ENCODE data around the gene KCNT2.
"Not testable (repeated sequence)": the region's sequence is repeated elsewhere in the genome, so short reads cannot be mapped to it uniquely, and the experiment has no call there.

Gene KCNT2

DNA sequence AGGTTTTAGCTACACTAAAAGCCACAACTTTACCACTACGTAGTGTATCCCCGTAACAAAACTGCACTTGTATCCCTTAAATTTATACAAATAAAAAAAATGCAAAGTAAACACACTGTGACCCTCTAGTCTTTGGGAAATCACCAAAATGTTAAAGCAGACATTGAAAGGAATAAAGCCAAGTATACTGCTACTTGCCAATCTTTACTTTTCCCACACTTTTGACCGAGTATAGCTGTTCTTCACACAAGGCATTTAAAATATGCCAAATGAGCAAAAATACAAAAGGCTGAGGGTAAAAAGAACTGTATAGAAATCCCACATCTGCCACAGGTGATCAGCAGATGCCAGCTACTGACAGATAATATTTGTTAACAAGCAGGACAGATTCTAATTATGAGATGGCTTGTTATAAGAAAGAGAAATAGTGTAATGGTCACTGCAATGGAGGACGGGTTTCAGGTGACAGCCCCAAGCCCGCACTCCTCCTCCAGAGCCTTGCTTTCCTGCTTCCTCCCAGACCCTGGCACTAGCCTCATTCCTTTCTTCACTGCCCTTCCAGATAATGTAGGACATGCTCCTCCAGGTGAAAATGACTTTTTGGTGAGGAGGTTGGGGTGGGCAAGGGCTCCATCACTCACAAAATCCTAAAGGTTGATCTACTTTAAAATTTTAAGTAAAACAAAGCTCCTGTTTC, 18.1 kb downstream of the KCNT2 start:
- DNase-seq, result no peak

DNA sequence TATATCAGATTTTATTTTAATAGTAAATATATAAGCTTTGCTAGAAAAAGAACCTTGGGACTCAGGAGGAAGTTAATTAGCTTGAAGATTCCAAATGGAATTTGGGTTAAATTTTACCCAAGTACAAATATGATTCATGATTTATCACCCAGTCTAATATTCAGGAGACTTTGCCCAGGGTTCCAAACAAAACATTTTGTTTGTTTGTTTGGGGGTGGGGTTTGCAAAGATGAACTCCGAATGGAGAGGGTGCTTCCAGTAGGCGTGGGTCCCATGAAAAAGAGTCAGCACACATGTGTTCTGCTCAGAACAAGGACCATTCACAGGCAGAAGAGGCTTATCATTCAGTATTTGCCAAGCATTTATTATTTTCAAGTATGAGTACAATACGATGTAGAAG, 23.5 kb downstream of the KCNT2 start:
- no peak for DNase-seq

DNA sequence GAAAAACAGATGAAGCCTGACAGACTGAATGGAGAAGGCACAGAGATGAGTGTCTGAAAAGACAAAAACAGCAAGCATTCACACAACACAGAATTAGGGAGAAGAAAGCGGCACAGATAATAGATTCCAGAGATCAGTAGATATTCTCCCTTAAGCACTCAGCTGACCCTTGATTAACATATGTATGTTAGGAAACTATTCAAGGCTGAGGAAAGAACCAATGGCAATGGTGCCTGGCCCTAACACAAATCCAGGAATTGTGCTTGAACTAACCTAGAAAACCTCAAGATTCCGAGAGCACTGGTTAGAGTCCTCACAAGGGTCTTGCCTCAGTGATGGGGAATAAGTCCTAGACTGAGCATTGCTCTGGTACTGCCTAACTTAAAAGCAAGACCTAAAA, 30.9 kb downstream of the KCNT2 start:
- DNase-seq, result no peak

DNA sequence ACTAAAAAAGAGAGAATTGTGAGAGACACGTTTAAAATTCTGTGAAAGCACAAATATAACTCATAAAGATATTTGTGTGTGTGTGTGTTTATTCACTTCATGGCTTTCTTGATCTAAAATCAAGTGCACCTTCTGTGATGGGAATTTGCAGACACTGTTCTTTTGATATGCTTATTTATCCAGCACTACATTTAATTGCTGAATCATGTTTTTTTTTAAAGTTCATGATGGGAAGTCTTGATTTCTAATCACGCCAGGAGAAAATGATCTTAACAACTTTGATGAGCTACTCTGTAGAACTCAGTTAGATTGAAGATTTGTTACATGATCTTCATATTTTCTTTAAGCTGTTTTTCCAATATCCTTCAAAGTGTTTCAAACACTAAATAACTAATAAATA, 35.0 kb downstream of the KCNT2 start:
- no peak for DNase-seq

DNA sequence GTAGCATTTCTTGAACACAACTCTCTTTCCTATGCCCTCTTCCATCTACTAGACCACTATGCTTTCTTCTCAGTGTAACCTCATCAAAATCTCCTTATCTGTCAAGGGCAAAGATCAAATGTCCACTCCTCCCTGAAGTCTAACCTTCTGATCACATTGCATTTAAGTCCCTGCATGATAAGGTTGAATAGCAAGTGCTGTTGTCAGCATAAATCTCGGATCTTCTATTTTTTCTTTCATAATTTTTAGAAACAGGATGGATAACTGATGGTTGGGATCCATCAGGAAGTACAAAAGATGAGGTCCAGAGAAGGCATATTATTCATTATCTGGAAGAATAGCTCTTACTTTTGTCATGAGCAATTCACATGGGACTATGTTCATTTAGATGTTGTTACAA, 41.0 kb downstream of the KCNT2 start:
- DNase-seq, result no peak

DNA sequence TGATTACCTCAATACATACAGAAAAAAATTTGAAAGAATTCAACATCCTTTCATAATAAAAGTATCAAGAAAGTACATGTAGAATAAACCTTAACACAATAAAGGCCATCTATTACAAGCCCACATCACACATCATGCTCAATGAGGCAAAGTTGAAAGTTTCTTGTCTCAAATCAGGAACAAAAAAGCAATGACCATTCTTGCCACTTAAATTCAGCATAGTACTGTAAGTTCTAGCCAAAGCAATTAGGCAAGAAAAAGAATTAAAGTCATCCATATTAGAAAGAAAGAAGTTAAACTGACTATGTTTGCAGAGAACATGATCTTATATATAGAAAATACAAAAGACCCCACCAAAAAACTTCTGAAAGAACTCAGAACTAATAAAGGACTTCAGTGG, 44.5 kb downstream of the KCNT2 start:
- no peak for DNase-seq

DNA sequence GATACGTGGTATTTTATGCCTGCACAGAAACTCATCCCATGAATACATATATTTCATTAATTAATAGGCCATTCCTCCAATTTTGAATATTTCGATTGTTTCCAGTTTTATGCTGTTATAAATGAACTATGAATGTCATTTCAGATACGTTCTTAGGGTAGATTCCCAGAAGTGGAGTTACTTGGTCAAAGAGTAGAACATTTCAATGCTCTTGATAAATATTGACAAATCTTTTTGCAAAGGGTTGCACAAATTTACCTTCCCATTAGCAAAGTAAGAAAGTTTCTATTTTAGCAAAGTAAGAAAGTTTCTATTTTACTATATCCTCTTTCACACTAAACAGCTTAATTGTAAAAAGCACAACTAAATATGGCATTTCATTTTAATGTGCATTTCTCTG, 48.9 kb downstream of the KCNT2 start:
- DNase-seq, result no peak

DNA sequence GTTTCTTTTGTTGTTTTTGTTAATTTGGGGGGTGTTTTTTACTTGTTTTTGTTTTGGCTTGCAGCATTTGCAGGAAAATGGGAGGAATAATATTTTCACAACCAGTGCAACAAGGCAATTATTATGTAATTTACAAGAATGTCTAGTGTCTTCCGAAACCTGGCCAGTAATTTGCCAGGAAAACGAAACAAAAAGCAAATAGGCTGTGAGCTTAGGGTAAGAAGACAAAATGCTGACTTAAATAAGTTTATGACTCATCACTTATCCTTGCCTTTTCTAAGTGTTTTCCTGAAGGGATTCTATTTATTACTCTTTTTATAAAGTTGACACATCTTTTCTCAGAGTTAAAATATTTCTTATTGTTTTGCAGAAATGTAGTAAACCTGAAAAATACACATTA, 49.8 kb downstream of the KCNT2 start:
- no peak for DNase-seq

DNA sequence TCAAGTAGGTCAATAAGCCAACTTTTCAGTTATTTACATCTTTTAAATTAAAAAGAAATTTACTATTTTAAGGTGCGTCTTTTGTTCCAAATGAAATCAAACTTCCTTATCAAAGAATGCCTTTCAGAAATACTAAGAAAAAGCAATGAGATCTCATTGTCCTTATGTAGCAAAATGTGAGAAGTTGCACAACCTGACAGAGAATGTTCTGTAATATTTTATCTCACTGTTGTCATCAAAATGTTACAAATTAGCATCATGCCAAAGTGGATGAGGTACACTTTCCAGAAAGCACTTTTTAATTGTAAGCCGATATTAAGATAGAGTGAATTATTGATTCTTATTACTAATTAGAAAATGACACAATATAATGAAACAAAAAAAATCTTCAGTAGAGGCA, 50.4 kb downstream of the KCNT2 start:
- DNase-seq, result no peak

DNA sequence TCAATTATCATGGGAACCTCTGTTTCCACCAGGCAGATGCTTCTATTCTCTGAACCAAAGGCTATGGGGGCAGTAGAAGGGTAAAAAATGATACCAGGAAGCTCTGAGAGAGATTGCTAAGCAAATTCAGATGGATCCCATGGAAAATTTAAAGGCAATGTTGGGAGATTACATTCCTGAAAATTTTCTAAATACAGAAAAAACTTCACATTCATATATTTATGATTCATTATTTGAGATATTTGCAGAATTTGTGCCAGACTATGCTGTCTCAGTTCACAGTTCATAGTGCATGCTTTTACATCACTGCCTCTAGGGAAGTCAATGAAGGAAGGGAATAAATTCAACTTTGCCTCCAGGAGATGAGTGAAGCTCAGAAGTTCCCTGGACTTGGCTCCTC, 57.5 kb downstream of the KCNT2 start:
- DNase-seq, result no peak

DNA sequence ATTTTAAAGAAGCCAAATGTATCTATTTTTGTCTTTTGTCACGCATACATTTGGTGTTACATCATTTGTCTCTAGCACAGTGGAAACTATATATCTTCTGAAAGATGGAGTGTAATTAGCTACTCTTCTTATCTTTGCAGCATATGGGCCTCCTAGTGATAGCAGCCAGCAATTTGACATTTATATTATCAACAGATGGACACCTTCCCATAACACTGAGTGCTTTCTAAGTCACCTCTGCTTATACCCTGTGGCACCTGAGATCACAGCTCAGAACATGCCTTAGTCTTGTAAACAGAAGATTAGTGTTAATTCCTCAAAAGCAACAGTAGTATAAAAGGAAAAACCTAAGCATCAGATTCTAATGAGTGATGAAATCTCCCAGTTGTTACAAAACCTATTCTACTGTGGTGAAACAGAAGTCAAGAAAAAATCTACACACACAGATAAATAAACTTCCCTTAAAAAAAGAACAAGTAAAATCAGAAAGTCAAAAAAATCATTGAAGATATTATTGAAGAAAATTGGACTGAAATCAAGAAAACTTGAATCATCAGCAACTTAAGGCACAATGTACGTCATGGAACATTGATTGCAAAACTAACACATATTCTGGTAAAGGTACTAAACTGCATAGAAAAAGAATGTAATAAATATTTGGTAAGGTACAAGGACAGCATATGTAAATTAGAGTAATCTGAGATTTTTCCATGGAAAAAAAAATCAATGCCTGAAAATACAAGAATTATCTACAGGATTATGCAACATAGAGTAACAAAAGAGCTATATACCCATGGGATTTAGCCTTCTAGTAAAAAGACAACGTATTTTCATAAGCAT, 61.7 kb downstream of the KCNT2 start:
- DNase-seq, result no peak

DNA sequence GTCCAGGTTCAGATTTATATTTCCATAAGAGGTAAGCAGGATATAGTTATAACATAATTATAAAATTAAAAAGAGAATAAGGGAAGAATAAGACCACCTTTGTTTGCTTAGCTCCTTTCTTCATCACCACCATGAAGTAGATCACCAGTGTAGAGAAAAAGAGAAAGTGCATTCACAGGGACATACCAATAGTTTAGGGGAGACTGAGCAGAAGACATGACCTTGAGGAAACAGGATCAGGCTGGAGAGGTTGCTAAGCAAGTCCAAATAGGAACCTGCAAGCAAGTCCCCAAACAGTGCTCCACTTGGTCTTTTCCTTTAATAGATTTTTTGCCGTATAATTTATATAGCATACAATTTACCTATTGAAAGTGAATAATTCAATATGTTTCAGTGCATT, 63.0 kb downstream of the KCNT2 start:
- no peak for DNase-seq

DNA sequence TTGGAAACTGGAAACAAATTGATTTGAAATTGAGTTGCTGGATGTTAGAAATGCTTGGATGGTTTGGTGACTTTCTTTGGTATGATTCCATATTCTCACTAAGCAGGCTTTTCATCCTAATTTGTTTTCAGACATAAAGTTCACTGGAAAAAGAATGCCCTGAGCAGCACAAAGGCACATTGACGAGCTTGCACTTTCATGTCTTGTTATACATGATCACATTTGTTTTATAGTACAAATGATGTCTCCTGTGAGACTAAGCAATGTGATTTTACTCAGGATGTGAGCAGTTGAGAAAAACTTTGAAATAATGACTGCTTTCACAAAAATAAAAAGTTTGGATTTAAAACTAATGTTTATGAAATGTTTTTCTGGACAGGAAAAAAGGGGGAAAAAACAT, 63.6 kb downstream of the KCNT2 start:
- no peak for DNase-seq

DNA sequence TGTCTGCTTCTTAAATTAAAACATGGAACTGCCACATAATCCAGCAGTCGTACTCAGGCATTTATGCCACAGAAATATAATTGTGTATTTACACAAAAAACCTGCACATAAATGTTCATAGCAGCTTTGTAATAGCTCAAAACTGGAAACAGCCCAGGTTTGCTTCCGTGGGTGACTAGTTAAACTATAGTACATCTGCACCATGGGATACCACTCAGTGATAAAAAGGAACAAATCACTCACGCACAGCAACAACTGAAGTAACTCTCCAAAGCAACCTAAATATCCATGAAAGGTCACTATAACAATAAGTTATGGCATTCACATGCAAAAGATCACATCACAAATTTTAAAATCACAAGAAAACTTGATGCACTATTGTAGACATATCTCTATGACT, 64.4 kb downstream of the KCNT2 start:
- no peak for DNase-seq

DNA sequence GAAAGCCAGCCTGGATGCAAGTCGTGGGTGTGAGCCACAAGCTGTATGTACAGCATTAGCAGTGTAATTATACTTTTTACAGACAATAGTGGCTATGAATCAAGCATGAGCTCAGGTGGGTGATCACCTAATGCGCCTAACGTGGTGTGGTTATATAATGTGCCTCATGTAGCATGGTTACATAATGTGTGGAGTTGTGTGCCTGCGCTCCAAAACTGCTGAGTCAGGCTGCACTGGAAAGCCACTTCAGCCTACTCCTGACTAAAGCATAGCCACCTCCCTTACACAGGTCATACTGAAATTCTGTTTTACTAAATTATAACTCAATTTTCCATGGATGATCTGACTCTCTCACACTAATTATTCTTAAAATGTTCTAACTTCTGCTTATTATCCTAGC, 69.8 kb downstream of the KCNT2 start:
- no peak for DNase-seq

DNA sequence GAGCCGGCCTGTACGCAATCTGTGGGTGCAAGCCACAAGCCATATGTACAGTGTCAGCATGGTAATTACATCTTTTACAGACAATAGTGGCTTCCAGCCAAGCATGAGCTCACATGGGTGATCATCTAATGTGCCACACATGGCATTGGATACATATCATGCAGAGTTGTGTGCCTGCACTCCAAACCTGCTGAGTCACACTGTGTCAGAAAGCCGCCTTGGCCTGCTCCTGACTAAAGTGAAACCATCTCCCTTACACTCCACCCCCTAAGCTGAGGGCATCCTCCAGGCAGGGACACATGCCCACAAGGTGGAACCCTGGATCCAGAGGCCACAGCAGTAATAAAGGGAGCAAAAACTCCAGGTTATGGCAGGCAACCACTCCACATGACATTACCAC, 72.5 kb downstream of the KCNT2 start:
- DNase-seq, result peak; percentile 1

DNA sequence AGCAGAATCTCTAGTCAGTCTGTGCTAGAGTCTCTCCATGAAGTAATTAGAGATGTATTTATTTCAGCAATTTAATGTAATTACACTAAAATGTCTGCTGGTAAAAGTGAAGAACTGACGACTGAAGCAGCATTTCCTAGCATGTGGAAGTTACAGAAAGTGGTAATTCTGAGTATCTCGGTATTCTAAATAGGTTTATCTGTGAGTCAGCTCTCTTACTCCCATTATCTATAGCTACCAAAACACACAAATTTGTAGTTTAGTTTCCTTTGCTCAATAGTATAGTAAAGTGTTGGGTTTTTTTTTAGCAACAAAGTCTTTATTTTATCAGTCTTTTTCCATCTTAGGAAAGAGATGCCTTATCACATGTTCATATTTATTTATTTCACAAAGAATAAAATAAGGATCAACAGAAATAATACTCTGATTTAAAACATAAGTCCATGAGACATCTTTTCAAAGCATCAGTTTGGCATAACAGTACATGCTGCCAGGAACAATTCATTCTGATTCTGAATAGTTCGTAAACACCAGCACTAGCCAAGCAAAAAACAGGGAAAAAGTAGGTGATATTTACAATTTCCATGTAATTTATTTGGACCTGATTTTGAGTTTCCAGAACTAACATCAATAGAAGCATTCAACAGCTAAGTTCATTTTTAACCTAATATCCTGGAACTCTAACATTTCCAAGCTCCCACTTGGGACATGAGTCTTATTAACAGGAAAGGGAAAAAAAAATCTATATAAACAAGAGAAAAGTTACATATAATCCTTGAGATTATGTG, 76.3 kb downstream of the KCNT2 start:
- DNase-seq, result no peak

DNA sequence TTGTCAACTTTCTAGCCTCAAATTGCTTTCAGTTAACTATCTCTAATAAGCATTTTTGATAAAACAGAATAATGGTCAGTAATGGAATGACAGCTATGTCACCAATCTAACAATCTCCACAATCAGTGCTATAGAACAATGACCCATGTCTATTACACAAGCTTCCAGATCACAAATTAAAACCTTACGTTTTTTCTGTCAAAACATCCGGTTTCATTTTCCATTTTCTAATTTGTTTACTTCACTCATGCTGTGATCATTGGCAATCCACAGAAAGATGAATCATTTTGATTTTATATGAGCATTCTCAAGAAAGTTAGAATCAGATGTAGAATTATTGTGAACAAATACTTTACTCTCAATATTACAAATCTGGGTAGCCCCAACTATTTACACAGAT, 80.3 kb downstream of the KCNT2 start:
- DNase-seq, result no peak

DNA sequence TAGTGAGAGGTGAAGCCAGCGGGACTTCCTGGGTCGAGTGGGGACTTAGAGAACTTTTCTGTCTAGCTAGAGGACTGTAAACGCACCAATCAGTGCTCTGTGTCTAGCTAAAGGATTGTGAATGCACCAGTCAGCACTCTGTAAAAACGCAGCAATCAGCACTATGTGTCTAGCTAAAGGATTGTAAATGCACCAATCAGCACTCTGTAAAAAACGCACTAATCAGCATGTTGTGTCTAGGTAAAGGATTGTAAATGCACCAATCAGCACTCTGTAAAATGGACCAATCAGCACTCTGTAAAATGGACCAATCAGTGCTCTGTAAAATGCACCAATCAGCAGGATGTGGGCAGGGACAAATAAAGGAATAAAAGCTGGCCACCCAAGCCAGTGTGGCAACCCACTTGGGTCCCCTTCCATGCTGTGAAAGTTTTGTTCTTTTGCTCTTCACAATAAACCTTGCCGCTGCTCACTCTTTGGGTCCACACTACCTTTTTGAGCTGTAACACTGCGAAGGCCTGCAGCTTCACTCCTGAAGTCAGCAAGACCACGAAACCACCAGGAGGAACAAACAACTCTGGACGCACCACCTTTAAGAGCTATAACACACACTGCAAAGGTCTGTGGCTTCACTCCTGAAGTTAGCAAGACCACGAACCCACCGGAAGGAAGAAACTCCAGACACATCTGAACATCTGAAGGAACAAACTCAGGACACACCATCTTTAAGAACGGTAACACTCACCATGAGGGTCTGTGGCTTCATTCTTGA, 85.5 kb downstream of the KCNT2 start:
- not testable (repeated sequence) for DNase-seq

DNA sequence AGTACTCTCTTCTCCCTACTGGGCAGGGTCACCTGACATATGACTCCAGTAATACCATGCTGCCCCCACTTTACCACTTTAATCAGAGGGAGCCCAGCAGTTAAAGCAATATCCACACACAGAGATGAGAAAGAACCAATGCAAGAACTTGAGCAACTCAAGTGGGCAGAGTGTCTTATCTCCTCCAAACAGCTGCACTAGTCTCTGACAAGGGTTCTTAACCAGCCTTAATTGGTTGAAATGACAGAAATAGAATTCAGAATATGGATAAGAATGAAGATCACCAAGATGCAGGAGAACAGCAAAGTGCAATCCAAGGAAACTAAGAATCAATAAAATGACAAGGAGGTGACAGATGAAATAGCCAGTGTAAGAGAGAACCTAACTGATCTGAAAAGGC, 91.0 kb downstream of the KCNT2 start:
- DNase-seq, result no peak

DNA sequence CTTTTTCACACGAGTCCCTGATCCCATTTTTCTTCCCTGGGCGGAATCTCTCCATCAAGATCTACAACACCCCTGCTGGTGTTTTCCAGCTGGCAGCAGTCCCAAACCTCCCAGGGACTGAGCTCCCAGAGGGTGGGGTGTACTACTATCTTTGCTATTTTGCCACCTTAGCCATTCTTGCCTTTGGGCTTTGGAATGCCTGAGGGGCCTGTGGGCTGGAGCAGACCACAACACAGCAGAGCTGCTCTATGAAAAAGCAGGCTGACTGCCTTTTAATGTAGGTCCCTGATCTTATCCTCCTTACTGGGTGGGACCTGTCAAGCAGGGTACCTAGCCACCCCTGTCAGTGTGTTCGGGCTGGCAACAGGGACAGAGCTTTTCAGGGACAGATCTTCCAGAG, 91.9 kb downstream of the KCNT2 start:
- no peak for DNase-seq

DNA sequence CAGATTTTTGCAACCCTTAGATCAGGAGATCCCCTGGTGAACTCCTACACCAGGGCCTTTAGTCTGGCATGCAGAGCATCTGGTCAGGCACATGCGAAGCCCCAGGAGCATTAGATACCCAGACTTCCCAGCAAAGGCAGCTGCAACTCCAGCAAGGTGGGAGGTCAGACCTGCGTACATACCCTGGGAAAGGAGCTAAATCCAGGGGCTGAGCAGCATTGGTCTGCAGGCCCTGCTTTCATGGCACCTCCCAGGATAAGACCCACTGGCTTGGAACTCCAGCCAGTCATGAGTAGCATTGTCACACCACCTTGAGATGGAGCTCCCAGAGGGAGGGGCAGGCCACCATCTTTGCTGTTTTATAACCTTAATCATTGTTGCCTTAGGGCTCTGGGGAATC, 92.3 kb downstream of the KCNT2 start:
- DNase-seq, result no peak

DNA sequence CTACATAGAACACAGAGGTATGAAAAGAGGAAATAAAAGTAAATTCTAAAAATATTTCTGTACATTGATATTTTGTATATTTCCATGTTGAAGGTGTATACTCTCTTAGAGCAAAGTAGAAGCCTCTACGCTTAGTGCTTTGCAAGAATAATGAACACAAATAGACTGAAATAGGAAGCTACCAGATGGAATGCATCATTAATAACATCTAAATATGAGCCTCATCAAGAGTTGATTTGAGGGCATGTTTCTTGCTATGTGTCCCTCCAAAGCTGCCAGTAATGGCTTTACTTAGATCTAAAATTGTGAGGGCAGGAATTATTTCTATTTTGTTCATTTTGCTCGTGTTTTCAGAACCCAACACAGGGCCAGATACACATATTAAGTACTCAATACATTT, 94.4 kb downstream of the KCNT2 start:
- DNase-seq, result no peak

Data from activated CD4-positive, alpha-beta T cell treated with anti-CD3 and anti-CD28 coated beads, Interleukin-2, amount 50 U/mL, for 16 hours (primary cell).